22Rv1 (cell line): ENCODE measurements around the gene TMPRSS6.

Experiments
- ZFX ChIP-seq: fragments of 450-650 bp; IDR thresholded peaks from 2 replicates; pipeline ENCODE4 v1.6.1; 2017; ENCODE audit warnings: antibody characterized with exemption, borderline replicate concordance
- TF ChIP-seq, protein P1 (sequence below): fragments of 450-650 bp; IDR thresholded peaks from 2 replicates; pipeline ENCODE4 v1.5.1; 2017; ENCODE audit warnings: mild to moderate bottlenecking

DNA sequence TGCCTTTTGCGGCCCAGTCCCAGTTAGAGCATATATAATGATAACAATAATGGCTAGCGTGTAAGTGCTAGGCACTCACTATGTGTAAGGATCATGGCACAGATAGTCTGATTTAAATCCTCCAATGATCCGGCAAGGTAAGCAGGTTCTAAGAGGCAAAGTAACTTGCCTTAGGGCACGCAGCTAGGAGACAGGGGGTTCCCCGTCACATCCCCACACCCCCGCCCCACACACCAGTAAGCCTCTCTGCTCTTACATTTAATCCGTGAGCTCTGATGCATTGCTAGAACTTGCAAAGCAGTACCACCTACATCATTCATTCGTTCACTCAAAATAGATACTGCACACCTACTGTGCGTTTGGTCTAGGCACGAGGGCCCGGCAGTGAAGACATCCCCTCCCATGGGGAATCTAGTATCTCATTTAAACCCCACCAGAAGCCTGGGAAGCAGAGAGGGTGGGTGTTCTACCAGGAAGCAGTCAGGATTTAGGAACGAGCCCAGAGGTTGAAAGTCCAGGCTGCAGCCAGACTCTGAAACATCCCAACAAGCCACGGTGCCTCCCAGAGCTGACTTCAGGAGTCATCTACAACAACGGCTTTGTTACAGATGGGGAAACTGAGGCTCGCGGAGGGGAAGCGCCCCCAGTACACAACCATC lies 20.6 kb downstream of the TMPRSS6 start:
- TF ChIP-seq, protein P1, sequence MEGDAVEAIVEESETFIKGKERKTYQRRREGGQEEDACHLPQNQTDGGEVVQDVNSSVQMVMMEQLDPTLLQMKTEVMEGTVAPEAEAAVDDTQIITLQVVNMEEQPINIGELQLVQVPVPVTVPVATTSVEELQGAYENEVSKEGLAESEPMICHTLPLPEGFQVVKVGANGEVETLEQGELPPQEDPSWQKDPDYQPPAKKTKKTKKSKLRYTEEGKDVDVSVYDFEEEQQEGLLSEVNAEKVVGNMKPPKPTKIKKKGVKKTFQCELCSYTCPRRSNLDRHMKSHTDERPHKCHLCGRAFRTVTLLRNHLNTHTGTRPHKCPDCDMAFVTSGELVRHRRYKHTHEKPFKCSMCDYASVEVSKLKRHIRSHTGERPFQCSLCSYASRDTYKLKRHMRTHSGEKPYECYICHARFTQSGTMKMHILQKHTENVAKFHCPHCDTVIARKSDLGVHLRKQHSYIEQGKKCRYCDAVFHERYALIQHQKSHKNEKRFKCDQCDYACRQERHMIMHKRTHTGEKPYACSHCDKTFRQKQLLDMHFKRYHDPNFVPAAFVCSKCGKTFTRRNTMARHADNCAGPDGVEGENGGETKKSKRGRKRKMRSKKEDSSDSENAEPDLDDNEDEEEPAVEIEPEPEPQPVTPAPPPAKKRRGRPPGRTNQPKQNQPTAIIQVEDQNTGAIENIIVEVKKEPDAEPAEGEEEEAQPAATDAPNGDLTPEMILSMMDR: no peak
- no peak for TF ChIP-seq ZFX
